A673 (cell line): ENCODE measurements around the gene SESN1.

Experiments used
- EZH2 ChIP-seq: fragments of 200-600 bp; sonication (generic); IDR thresholded peaks from 2 replicates; pipeline ENCODE4 v1.6.1; 2017; ENCODE audit warnings: borderline replicate concordance, low read depth, mild to moderate bottlenecking, mixed read lengths, antibody characterized with exemption, low read length; ENCODE audit not compliant: poor library complexity, severe bottlenecking
- TF ChIP-seq, protein P1 (sequence below): fragments of 300-800, 200-600 bp; sonication (generic); conservative IDR thresholded peaks from 2 replicates; pipeline ENCODE4 v1.5.1; 2017; ENCODE audit warnings: low read depth, mild to moderate bottlenecking, antibody characterized with exemption, low read length, moderate library complexity, mixed read lengths

GRCh38 chr6:109093732-109094415, 772 bp downstream of the SESN1 start:
- TF ChIP-seq, protein P1, sequence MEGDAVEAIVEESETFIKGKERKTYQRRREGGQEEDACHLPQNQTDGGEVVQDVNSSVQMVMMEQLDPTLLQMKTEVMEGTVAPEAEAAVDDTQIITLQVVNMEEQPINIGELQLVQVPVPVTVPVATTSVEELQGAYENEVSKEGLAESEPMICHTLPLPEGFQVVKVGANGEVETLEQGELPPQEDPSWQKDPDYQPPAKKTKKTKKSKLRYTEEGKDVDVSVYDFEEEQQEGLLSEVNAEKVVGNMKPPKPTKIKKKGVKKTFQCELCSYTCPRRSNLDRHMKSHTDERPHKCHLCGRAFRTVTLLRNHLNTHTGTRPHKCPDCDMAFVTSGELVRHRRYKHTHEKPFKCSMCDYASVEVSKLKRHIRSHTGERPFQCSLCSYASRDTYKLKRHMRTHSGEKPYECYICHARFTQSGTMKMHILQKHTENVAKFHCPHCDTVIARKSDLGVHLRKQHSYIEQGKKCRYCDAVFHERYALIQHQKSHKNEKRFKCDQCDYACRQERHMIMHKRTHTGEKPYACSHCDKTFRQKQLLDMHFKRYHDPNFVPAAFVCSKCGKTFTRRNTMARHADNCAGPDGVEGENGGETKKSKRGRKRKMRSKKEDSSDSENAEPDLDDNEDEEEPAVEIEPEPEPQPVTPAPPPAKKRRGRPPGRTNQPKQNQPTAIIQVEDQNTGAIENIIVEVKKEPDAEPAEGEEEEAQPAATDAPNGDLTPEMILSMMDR = no peak
- no peak for TF ChIP-seq EZH2
